ENCODE data around the gene HMBS.
"Not testable (repeated sequence)": the region's sequence is repeated elsewhere in the genome, so short reads cannot be mapped to it uniquely, and the experiment has no call there.

HMBS gene
- total RNA-seq, result 4.6 to 26.0 (median 7.7) reads per million in 9 experiments

- ATAC-seq (replicated peaks) (peak; percentile 96), DNase-seq (peak; percentile 90 to 93 (median 91))
- H3K27me3 Mint-ChIP-seq, result no peaks in the 10 kb centered on the region
- H3K4me1 Mint-ChIP-seq (ENCODE audit: low read depth in 2 of 2), result peaks cover 11 to 12% of the 10 kb centered on the region in 2 donors
- peaks cover 31% of the 10 kb centered on the region for H3K36me3 Mint-ChIP-seq (ENCODE audit: insufficient read depth)
- H3K9me3 Mint-ChIP-seq, result no peaks in the 10 kb centered on the region
- H3K27ac Mint-ChIP-seq, result peak within 1 kb of the TSS; percentile 91 to 93
- peak within 1 kb of the TSS; percentile 92 to 93 for H3K4me3 Mint-ChIP-seq
Observed at GRCh38 chr11:119084663-119085436, at the start of gene HMBS. TSS of gene HMBS (plus strand) at chr11:119084881. CDS start at chr11:119085034, 153 bp downstream.

- DNase-seq (no peak), ATAC-seq (replicated peaks) (no peak)
- H3K27ac Mint-ChIP-seq, result peak overlapping the region in 1 of 2 donors; percentile 6
- H3K36me3 Mint-ChIP-seq (ENCODE audit: insufficient read depth), result no peaks in the 10 kb centered on the region
- no peaks in the 10 kb centered on the region for H3K27me3 Mint-ChIP-seq
- H3K4me1 Mint-ChIP-seq (ENCODE audit: low read depth in 2 of 2), result no peaks in the 10 kb centered on the region
- no peak overlapping the region for H3K4me3 Mint-ChIP-seq
- no peaks in the 10 kb centered on the region for H3K9me3 Mint-ChIP-seq
Observed at GRCh38 chr11:119038884-119039283, 45.8 kb upstream of the HMBS start.

- not testable (repeated sequence) for H3K9me3 Mint-ChIP-seq; H3K27me3 Mint-ChIP-seq; DNase-seq; ATAC-seq (replicated peaks); H3K4me3 Mint-ChIP-seq; H3K4me1 Mint-ChIP-seq (ENCODE audit: low read depth in 2 of 2); H3K36me3 Mint-ChIP-seq (ENCODE audit: insufficient read depth); H3K27ac Mint-ChIP-seq
Observed at GRCh38 chr11:119039471-119039870, 45.2 kb upstream of the HMBS start.

- no peaks in the 10 kb centered on the region for H3K4me1 Mint-ChIP-seq (ENCODE audit: low read depth in 2 of 2)
- no peak for ATAC-seq (replicated peaks)
- no peaks in the 10 kb centered on the region for H3K27me3 Mint-ChIP-seq
- peaks cover 27% of the 10 kb centered on the region for H3K36me3 Mint-ChIP-seq (ENCODE audit: insufficient read depth)
- DNase-seq, result no peak
- H3K27ac Mint-ChIP-seq, result no peak overlapping the region
- H3K9me3 Mint-ChIP-seq, result no peaks in the 10 kb centered on the region
- H3K4me3 Mint-ChIP-seq, result no peak overlapping the region
Observed at GRCh38 chr11:119041821-119042514, 42.7 kb upstream of the HMBS start.

DNA sequence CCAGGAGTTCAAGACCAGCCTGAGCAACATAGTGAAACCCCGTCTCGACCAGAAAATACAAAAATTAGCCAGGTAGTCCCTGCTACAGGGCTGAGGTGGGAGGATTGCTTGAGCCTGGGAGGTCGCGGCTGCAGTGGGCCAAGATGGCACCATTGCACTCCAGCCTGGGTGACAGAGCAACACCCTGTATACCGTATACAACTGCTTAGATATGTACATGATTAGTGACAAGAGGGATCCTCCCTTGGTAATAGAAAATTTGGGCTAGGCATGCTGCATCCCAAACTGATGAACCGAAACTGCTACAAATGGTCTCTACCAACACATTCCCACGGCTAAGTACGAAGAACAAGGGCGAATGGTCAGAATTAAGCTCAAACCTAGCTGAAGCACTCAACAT lies 41.8 kb upstream of the HMBS start:
- Mint-ChIP-seq H3K36me3 (ENCODE audit: insufficient read depth) (peaks cover 34% of the 10 kb centered on the region), H3K9me3 (no peaks in the 10 kb centered on the region), H3K4me3 (no peak overlapping the region), H3K27ac (no peak overlapping the region), H3K4me1 (ENCODE audit: low read depth in 2 of 2) (no peaks in the 10 kb centered on the region), H3K27me3 (no peaks in the 10 kb centered on the region)
- DNase-seq, result no peak
- ATAC-seq (replicated peaks), result no peak

GRCh38 chr11:119044708-119045107 lies 40.0 kb upstream of the HMBS start:
- Mint-ChIP-seq H3K27me3 (no peaks in the 10 kb centered on the region), H3K27ac (peak overlapping the region in 1 of 2 donors; percentile 23), H3K36me3 (ENCODE audit: insufficient read depth) (peaks cover 48% of the 10 kb centered on the region), H3K4me1 (ENCODE audit: low read depth in 2 of 2) (peaks cover 0 to 6% of the 10 kb centered on the region in 2 donors), H3K4me3 (no peak overlapping the region), H3K9me3 (no peaks in the 10 kb centered on the region)
- DNase-seq (no peak), ATAC-seq (replicated peaks) (peak; percentile 21)

DNA sequence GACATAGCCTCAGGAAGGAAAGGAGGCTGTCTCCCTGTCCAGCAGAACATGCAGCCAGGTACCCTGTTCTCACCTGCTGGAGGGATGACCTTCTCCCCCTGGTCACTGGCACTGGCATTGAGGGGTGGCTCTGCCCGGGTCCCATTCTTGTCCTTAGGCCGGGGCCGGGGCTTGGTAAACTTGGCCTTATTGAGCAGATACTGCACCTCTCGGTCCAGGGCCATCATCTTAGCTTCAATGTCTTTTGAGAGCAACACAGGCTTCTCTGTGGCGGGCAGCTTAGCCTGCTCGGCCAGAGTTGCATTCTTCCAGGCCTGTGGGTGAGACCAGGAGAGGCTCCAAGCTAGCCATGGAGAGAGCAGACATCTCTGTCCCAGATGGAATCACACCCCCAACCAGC lies 38.2 kb upstream of the HMBS start:
- Mint-ChIP-seq H3K4me1 (ENCODE audit: low read depth in 2 of 2) (peaks cover 0 to 6% of the 10 kb centered on the region in 2 donors), H3K27ac (peak overlapping the region in 1 of 2 donors; percentile 78), H3K36me3 (ENCODE audit: insufficient read depth) (peaks cover 66% of the 10 kb centered on the region)

GRCh38 chr11:119047205-119047604 lies 37.5 kb upstream of the HMBS start:
- no peak overlapping the region for H3K4me3 Mint-ChIP-seq
- peak overlapping the region in 1 of 2 donors; percentile 78 for H3K27ac Mint-ChIP-seq
- DNase-seq (no peak), ATAC-seq (replicated peaks) (no peak)
- peaks cover 0 to 9% of the 10 kb centered on the region in 2 donors for H3K4me1 Mint-ChIP-seq (ENCODE audit: low read depth in 2 of 2)
- no peaks in the 10 kb centered on the region for H3K9me3 Mint-ChIP-seq
- no peaks in the 10 kb centered on the region for H3K27me3 Mint-ChIP-seq
- peaks cover 71% of the 10 kb centered on the region for H3K36me3 Mint-ChIP-seq (ENCODE audit: insufficient read depth)

More for the DNA sequence above, 38.2 kb upstream of the HMBS start:
- DNase-seq (no peak), ATAC-seq (replicated peaks) (no peak)
- no peaks in the 10 kb centered on the region for H3K9me3 Mint-ChIP-seq
- no peak overlapping the region for H3K4me3 Mint-ChIP-seq
- no peaks in the 10 kb centered on the region for H3K27me3 Mint-ChIP-seq

- Mint-ChIP-seq H3K4me1 (ENCODE audit: low read depth in 2 of 2) (peaks cover 3 to 15% of the 10 kb centered on the region in 2 donors), H3K4me3 (no peak overlapping the region), H3K9me3 (no peaks in the 10 kb centered on the region), H3K27ac (peak overlapping the region; percentile 7 to 62), H3K27me3 (no peaks in the 10 kb centered on the region), H3K36me3 (ENCODE audit: insufficient read depth) (peaks cover 85% of the 10 kb centered on the region)
- DNase-seq (no peak), ATAC-seq (replicated peaks) (no peak)
Observed at GRCh38 chr11:119048644-119049043, 36.0 kb upstream of the HMBS start.

DNA sequence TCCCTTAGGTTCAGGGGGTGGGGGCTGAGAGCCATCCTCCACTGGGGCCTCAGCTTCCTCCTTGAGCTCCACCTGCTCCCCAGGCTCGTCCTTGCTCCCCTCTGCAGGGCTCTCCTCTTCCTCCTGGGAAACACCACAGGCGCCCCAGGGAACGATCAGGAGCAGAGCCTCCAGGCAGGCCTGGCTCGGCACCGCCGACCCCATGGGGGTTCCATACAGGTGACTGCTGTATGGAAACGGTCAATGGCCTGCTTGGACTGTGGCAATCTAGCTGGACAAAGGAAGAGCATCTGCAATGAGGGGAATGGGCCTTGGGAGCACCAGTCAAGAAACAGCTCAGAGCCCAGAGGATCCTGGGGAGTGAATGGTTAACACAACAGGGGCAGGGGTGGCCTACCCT lies 35.6 kb upstream of the HMBS start:
- Mint-ChIP-seq H3K27me3 (no peaks in the 10 kb centered on the region), H3K9me3 (no peaks in the 10 kb centered on the region), H3K27ac (peak overlapping the region; percentile 7 to 62), H3K4me3 (no peak overlapping the region), H3K36me3 (ENCODE audit: insufficient read depth) (peaks cover 90% of the 10 kb centered on the region), H3K4me1 (ENCODE audit: low read depth in 2 of 2) (peaks cover 3 to 15% of the 10 kb centered on the region in 2 donors)
- DNase-seq (no peak), ATAC-seq (replicated peaks) (no peak)

DNA sequence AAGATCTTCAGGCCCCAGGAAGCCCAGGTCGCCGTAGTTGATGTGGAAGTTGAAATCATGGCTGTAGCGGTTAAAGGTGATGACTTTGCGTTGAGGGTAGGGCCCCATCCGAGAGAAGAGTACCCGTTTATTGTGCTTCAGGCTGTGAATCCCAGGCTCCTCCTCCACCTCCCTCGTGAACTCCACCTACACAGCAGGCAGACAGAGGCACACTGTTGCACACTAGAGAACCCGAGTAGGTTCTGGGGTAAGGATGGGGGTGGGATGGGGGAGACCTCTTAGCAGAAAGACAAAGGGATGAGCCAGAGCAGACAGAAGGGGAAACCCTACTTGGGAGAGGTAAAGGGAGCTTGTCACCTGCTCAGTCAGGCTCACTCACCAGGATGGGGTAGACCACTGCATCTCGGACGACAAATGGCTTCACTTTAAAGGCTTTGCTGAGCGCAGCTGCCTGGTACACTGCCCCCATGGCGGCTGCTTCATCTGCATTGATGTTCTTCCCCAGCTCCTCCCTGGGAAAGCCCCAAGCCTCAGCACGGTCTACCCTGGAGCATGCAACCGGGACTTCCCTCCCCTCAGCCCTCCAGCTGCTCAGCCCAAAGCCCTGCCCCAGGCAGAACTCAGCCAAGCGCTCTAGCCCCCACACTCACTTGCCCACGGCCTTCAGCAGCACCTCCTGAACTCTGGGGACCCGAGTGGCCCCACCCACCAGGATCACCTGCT lies 33.1 kb upstream of the HMBS start:
- no peaks in the 10 kb centered on the region for H3K9me3 Mint-ChIP-seq
- peaks cover 17 to 31% of the 10 kb centered on the region in 2 donors for H3K4me1 Mint-ChIP-seq (ENCODE audit: low read depth in 2 of 2)
- no peak for DNase-seq
- peak overlapping the region; percentile 82 to 83 for H3K27ac Mint-ChIP-seq
- H3K27me3 Mint-ChIP-seq, result no peaks in the 10 kb centered on the region
- ATAC-seq (replicated peaks), result no peak
- H3K36me3 Mint-ChIP-seq (ENCODE audit: insufficient read depth), result peaks cover 86% of the 10 kb centered on the region
- no peak overlapping the region for H3K4me3 Mint-ChIP-seq

- DNase-seq, result no peak
- H3K36me3 Mint-ChIP-seq (ENCODE audit: insufficient read depth), result peaks cover 87% of the 10 kb centered on the region
- H3K4me1 Mint-ChIP-seq (ENCODE audit: low read depth in 2 of 2), result peaks cover 18 to 34% of the 10 kb centered on the region in 2 donors
- no peak for ATAC-seq (replicated peaks)
- H3K27me3 Mint-ChIP-seq, result no peaks in the 10 kb centered on the region
- peak overlapping the region in 1 of 2 donors; percentile 82 for H3K27ac Mint-ChIP-seq
- H3K4me3 Mint-ChIP-seq, result no peak overlapping the region
- no peaks in the 10 kb centered on the region for H3K9me3 Mint-ChIP-seq
Observed at GRCh38 chr11:119052163-119052814, 32.4 kb upstream of the HMBS start.

DNA sequence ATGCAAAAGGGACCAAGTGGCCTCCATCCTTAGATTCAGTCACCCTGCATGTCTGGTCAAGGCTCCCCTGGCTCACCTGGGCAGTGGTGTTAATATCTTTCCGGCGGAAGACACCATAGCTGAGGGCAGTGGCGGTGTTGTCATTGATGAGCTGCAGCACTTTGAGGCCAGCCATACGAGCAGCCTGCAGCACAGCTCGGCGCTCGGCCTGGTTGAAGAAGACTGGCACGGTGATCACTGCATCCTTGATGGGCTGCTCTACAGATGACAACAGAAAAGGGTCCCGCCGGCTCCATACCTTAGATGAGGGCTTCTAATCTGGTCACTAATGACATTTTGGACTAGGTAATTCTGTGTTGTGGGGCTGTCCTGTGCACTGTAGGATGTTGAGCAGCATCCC lies 30.3 kb upstream of the HMBS start:
- DNase-seq, result no peak
- H3K36me3 Mint-ChIP-seq (ENCODE audit: insufficient read depth), result peaks cover 75% of the 10 kb centered on the region
- no peak for ATAC-seq (replicated peaks)
- peaks cover 27 to 41% of the 10 kb centered on the region in 2 donors for H3K4me1 Mint-ChIP-seq (ENCODE audit: low read depth in 2 of 2)
- H3K4me3 Mint-ChIP-seq, result no peak overlapping the region
- no peaks in the 10 kb centered on the region for H3K27me3 Mint-ChIP-seq
- peak overlapping the region in 1 of 2 donors; percentile 34 for H3K27ac Mint-ChIP-seq
- no peaks in the 10 kb centered on the region for H3K9me3 Mint-ChIP-seq

Data from effector memory CD8-positive, alpha-beta T cell (primary cell).